ENCODE data around the gene SNED1.

DNA sequence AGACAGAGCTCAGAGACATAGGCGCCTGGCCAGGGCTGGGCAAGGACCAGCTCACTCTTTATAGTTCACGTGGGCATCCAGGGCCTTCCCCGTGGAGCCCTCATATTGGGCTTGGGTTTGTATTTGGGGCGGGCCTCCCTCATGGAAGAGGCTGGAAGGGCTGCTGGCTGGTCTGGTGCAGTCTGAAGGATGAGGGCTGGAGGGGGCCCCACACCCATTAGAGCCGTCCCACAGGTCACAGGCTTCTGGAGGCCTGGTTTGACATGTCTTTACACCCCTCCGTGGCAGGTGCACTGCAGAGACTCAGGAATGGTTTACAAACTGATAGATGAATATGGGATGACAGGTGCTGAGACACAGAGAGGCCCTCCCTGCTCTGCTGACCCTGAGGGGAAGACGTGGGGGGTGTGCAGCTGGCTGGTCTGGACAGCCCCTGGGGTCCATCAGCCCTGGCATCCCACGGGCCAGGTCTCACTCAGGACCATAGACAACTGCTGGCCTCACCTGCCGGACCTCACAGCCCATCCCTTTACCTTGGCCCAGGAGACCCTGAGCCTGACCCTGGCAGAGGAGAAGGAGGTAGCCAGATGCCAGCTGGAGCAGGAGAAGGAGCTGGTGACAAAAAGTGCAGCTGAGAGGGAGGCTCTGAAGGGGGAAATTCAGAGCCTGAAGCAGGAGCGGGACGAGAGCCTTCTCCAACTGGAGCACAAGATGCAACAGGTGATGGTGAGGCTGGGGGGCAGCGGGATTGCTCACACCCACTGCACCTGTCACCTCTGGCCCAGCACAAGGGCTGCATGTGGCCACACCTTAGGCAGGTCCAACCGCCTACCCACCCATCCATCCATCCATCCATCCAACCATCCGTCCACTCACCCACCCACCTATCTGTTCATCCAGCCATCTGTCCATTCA lies 48.4 kb upstream of the SNED1 start:
- TF ChIP-seq EZH2 (IDR thresholded peaks at IDR 0.05; ENCODE audit: insufficient read depth, poor library complexity, severe bottlenecking) (no peak), EZH2phosphoT487 (IDR thresholded peaks at IDR 0.05; ENCODE audit: insufficient read depth, low read depth) (no peak)

Measured in GM23248 (cell line).